GM21723 (cell line): ENCODE results near the gene THSD4.
"Not testable (repeated sequence)": the region's sequence is repeated elsewhere in the genome, so short reads cannot be mapped to it uniquely, and the experiment has no call there.

Experiments
- ATAC-seq: cut with Tn5 transposase; IDR thresholded peaks from one replicate; pipeline ENCODE4 v1.9.1; 2021; ENCODE audit warnings: mild to moderate bottlenecking, moderate library complexity; ENCODE audit not compliant: unreplicated experiment

THSD4 gene

DNA sequence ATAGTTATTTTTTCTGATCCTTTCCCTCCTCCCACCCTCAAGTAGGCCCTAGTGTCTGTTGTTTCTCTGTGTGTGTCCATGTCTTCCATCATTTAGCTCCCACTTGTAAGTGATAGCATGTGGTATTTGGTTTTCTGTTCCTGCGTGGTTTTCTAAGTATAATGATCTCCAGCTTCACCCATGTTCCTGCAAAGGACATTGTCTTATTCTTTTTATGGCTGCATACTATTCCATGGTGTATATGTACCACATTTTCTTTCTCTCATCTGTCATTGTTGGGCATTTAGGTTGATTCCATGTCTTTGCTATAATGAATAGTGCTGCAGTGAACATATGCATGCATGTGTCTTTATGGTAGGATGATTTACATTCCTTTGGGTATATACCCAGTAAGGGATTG is 549.4 kb downstream of the THSD4 start:
- no peak for ATAC-seq

DNA sequence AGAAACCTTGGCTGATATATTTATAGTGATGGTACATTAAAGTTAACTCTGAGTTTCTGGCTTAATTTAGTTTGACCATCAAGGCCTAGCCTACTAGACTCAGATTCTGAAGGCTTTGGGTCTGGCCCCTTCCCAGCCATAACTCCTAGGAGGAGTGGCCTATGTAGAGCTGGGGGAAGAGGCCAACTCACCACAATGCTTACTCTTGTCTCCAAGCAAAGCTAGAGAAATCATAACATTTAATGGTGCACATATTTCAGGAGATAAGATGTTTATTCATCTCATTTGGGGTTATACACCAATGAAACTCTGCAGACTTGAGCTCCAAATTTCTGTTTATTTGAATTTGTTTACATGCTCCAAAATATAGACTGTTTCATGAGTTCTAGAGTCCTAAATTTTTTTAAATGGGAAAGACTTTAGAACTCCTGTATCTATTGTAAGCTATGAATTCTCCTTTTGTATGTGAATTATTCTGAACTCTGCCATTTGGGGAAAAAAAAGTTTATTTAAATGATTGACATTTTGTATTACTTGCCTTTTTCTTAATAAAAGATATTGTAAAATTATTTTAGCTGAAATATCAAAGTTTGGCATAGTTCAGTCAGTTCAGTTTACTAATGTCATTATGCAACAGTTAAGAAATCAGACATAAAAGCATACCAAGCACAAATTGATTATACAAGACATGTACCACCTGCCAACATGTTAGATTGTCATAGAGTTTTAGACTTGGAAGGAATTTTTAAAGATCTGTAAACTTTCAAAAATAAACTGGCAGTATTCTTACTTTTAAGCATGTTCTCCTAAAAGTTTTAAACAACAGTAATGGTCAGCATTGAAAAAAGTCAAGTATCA is 551.7 kb downstream of the THSD4 start:
- no peak for ATAC-seq

DNA sequence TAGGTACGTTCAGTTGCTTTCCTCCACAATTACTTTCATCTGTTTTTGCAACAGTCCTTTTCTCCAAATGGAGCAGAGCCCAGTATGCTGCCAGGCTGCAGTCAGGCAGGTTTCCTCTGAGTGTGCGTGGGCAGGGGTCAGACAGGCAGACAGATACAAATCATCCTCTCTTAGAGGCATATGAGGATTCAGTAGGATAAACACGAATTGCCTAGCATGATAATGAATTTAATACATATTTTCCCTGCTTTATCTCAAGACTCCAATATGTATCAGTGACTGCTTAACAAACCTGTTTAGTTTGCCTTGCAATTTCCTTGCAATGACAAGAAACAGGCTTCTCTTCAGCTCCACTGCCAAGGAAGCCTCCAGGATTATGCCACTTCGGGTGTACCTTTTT is 554.4 kb downstream of the THSD4 start:
- ATAC-seq, result no peak

DNA sequence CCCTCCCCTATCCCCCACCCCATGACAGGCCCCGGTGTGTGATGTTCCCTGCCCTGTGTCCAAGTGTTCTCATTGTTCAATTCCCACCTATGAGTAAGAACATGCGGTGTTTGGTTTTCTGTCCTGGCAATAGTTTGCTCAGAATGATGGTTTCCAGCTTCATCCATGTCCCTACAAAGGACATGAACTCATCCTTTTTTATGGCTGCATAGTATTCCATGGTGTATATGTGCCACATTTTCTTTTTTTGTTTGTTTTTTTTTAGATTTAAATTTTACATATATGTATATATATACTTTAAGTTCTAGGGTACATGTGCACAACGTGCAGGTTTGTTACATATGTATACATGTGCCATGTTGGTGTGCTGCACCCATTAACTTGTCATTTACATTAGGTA is 555.0 kb downstream of the THSD4 start:
- not testable (repeated sequence) for ATAC-seq

DNA sequence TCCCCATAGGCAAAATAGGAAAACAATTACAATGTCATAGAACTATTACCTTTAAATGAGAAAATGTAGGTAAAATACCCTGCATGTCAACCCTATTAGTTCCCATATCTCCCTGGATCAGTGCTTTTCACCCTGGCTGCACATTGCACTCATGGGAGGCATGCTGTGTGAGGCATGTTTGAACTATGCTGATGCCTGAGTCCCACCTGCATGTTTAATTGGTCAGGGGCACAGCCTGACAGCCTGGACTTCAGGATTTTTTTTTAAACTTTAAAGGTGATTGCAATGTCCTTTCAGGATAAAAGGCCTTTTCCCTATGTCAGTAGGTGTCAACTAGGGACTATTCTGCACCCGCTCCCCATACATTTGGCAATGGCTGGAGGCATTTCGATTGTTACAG is 559.1 kb downstream of the THSD4 start:
- ATAC-seq, result no peak

DNA sequence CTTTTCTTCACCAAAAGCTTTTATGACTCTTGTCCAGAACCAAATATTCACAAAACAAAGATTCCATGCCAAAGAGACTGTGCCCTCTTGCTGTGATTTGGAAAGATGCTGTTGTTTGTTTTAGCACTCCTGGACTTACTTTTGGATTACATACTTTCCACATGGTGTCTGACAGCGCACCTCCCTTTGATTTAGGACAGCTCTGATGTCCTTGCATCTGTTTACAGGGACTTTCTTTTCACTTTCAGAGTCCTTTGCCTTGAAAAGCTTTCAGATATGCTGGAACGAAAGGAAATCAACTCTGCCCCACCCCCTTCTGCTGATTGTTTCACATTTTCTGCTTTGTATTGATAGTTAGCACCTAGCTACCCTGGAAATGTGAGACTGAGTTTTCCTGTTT is 562.1 kb downstream of the THSD4 start:
- ATAC-seq, result no peak

DNA sequence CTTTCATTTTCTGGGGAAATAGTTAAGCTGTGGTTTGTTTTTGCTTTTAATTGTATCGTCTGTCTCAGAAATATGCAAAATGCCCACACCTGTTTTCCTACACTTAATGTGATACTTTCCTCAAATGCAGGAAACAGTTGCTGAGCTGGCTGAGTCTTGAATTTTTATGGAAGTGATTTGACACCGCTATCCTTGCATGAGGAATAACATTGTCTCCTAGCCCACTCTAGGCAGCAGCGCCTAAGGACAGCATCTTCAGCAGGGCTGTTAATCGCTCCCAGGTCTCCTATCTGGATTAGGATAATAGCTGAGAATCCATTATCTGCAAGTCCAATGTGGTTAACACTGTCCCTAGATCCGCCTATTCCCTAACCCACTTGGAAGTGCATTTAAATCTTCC is 562.5 kb downstream of the THSD4 start:
- no peak for ATAC-seq

DNA sequence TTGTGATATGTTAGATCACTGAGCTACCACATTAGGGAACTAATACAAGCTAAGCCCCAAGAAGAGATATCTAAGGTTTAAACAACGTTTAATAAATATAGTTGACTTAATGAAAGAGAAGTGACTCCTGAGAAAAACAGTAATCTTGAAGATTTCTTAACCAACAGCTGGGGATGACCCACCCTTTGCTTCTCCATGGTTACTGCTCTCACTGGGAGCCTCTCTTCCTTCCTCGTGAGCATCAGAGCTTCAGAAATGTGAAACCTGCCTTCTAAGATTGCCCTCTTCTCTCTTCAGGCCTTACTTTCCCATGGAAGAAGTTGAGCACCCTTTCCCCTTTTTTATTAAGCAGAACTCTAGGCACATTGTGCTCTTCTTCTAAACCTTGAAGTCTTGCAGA is 562.9 kb downstream of the THSD4 start:
- ATAC-seq, result no peak

DNA sequence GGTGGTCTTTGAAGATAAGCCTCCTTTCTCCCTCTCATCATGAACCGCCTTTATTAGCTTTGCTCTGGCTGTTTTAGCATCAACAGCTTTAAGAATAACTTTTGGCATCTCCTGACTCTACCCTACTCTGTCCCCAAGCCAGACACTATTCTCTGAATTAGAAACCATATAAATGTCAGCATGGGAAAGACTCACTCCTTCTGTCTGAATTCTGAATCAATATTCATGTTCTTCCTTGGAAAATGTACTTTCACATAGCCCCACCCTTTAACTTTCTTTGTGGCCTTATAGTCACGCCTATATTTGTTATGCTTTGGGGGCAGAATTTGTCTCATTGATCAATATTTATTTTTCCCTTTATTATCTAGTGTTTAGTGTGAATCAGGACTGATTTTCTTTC is 563.3 kb downstream of the THSD4 start:
- ATAC-seq, result no peak

DNA sequence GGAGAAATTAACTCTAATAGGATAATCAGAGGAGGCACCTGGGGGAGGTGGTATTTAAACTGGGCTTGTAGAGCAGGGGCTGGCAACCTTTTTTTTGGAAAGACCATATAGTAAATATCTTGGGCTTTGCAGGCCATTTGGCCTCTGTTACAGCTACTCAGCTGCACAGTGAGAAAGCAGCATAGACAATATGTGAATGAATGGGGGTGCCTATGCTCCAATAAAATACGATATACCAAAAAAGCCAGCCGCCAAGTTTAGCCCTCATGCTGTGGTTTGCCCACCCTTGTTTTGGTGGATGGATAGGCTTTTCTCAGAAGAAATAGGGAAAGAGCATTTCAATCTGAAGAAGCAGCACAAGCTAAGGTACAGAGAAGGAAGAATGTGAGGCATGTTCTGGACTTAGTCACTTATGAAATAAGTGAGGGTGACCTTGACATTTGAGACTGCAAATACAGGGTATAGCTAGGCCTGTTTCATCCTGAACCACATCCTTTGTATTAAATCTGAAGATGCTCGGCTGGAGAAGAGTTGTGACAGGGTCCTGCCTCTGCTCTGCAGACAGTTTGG is 564.0 kb downstream of the THSD4 start:
- no peak for ATAC-seq

DNA sequence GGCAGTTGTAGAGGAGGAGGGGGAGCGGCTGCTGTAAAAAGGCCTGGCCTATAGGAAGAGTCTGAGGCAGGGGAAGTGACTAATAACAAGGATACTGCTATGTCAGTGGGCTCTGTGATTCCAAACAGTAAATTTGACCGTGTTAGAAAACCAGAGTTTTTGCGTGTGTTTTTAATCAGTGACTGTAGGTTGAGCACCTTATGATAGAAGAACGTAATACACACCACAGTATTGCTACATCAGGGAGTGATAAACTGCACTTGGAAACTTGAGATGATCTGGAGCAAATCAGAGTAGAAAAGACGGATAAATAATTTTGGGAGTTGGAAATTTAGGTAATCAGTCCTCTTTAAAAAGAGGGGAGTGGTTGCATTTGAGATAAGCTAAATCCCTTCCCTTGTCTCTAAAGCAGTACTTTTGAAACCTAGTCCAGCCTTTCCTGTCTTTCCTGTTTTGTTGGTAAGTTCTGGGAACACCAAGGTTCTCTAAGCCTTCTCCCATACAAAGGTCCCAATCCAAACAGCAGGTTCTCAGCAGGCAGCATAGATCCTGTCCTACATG is 564.6 kb downstream of the THSD4 start:
- ATAC-seq, result no peak

DNA sequence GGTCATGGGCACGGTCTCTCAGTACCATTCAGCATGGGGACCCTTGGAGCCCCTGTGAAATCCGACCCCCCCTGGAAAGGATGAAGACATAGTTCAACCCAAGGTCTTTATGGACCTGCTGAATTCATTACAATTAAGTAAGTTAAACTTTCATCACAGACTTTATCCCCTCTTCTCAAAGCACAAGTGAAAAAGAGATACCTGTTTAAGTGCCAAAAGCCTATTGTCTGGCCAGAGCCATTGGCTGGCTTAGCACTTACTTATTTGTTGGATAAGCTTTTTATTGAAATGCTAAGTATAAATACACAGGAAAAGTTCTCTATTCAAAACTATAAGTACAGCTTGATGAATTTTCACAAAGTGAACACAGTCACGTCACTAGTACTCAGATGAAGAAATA is 566.7 kb downstream of the THSD4 start:
- ATAC-seq, result no peak

DNA sequence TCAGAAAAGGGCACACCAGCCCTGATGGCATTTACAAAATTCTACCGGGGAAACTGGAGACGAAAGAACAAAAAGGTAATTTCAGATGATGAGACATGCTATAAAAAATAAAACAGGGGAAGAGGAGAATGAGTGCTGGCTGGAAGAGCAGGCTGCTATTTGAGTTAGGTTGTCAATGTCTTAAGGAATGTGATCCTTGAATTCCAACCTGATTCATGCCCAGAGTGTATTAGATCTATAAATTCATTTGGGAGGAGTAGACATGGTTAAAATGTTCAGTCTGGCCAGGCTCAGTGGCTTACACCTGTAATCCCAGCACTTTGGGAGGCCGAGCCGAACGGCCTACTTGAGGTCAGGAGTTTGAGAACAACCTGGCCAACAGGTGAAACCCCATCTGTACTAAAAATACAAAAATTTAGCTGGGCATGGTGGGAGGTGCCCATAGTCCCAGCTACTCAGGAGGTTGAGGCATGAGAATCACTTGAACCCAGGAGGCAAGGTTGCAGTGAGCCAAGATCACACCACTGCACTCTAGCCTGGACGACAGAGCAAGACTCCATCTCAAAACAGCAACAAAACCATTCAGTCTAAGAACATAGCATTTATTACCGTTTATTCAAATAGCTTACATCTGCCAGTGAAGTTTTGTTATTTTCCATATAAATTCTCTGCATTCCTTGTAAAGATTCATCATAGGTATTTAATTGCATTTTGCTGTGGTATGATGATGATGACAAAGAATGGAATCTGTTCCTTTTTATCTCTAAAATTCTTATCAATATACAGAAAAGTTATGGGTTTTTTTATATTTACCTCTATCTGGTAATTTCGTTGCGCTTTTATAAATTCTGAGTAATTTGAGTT is 568.4 kb downstream of the THSD4 start:
- no peak for ATAC-seq

DNA sequence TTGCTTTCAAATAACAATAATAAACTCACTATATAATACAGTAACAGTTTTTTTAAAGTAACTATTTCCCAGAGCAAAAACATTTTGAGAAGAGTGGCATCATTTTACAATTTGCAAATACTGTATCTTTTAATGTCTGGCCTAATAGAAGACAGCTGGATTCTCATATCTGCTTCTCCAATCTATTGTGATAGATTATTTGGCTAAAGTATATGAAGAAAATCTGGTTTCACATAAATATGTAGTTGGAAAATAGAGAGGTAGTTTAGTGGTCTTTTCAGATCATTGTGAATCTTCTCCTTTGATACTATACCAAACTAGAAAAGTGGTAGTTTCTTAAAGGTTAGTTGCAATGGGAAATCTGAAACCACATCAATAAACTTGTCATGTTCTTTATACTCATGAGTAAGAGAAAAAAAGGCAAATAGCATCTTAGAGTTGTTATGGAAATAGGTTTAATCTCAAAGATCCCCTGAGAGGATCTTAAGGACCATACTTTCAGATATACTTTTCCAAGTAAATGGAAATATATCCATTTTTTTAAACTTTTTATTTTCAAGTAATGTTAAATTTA is 570.2 kb downstream of the THSD4 start:
- ATAC-seq, result no peak

DNA sequence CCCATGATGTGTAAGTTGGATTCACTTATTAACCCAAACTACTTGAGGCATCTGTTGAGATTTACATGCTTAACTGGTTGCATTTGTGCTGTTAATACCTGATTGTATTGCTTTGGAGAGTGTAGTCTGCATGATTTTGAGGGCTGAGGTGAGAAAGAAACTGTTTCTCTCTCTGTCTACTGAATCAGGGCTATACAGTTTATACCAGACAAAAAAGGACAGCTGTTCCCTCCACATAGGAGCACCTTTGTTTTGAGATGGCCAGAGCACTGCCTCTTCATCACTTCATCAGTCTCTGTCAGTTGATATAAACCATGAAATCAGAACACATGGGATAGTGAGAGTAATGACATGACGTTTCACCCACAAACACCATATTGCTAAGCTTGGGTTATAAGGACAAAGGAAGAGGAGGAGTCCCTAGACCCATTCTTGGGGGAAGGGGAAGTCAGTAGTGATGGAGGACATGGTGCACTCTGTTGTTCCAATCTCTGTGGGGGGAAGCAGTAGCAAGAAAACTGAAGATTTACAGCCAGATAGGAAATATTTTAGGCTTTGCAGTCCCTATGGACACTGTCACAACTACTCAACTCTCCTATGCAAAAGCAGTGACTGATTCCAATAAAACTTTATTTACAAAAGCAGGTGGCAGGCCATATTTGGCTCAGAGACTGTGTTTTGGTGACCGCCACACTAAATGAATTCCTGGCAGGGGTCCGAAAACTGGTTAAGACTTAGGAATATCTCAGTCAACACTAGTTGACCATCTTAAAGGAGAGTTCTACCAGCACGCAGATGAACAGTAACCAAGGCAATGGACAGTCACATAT is 571.2 kb downstream of the THSD4 start:
- ATAC-seq, result no peak

DNA sequence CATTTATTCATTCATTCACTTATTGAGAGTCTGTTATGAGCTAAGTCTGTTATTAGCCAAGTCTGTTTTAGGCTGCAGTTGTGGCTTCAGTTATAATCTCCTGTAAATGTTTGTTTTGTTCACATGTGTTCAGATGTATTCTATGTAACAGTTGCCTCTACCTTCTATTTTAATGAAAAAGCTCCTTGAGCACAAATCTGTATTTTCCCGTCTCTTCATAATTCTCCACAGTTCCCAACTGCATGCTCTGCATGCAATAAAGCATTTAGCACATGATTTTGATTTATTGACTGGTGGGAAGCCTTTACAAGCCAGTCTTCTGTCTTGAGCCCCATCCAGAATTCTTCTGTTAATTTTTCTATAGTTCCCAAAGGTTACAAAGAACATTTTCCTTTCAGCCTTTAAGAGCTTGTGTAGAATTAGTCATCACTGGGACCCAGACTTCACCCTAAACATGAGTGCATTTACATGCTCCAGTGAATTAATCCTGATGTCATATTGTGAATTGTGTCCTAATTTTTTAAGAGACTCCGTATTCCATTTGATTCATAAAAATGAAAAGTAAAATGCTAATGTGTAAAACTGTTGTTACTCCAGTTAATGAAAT is 572.7 kb downstream of the THSD4 start:
- no peak for ATAC-seq

DNA sequence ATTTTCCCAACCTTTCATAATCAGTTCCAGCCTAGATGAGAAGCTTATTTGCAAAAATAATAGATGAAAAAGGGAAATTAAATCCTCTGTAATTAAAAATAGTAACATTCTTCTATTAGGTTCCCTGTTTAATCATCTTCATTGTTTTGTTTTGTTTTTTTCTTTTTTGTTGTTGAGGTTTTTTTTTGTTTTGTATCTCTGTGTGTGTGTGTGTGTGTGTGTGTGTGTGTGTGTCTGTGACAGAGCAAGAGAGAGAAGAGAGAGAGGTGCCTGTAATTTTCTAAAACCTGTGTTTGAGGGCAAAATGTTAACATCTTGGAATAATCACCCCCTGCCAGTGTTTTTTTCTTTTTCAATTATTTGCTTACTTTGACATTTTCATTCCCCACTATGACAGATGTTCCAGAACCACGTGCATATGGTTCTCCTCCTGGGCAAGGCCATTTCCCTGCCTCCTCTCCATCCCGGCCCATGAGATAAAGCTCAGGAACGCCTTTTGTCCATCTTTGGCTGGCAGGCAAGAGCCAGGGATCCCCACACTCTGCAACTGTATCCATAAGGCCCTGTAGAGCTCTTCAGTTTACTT is 573.3 kb downstream of the THSD4 start:
- ATAC-seq, result no peak

DNA sequence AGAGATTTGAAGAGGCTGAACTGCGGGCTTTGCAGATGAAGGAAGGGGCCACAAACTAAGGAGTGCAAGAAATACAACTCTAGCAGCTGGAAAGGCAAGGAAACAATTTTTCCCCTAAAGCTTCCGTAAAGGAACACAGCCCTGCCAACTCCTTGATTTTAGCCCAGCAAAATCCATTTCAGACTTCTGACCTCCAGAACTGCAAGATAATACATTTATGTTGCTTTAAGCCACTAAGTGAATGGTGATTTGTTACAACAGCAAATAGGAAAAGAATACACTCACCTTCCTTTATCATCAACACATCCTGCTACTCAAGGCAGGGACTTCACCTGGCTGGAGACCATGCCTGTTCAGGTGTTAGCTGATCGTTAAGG is 575.8 kb downstream of the THSD4 start:
- no peak for ATAC-seq
